ENCODE measurements around the gene NEURL2. TPM values are rescaled to one million over a fixed set of nuclear protein-coding genes. Genes with fewer than 3 reads are reported as not detected.

Gene NEURL2
- total and polyA plus RNA-seq, 10 of the 15 experiments (the other 5 are each of a cell fraction or from before 2014, with no cell fraction given) = 0.53 to 7.0 (median 2.7) TPM

DNA sequence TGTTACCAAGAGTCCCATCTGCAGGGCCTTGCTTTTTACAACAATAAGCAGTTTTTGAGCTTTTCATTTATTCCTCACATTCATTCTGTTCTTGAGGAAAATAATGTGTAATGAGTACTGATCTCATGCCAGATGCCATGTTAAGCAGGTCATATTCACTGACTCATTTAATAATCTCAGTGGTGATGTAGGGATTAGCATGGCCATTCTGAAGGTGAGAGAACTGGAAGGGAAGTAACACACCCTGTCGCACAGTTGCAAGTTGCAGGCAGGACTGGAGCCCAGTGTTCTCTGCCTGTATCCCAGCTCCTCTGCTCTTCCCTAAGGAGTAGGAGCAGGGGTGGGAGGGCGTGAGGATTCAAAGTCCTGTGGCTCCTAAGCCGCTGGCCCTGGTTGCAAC is 49.0 kb upstream of the NEURL2 start (continued):
- TF ChIP-seq ATF3 (IDR thresholded peaks at IDR 0.05; ENCODE audit: borderline replicate concordance, extremely low read depth, low read depth, low read length) (no peak), RCOR1 (conservative IDR thresholded peaks at IDR 0.05; ENCODE audit: low read depth, low read length) (no peak)

DNA sequence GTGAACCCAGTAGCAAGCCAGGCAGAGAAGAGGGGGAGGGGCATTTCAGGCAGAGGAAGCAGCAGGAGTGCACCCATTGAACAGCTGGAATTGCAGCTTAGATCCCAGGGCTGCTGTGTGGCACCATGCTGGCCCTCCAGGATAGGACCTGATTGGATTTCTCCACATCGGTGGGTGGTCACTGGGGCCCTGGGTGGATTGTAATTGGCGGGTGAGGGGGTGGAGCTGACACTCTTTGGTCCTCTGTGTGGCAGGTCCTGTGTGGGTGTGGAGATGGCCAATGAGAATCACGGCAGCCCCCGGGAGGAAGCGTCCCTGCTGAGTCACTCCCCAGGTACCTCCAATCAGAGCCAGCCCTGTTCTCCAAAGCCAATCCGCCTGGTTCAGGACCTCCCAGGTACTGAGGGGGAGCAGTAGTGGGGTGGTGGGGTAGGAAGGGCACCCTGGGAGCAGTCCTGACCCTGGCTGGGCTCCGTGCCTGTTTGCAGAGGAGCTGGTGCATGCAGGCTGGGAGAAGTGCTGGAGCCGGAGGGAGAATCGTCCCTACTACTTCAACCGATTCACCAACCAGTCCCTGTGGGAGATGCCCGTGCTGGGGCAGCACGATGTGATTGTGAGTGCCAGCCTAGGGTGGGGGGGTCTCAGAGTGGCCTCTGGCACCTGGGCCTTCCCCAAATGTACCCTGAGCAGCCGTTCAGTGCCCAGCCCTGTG is 47.9 kb upstream of the NEURL2 start:
- peaks cover 18% of the 10 kb centered on the region for H3K79me2 ChIP-seq (ENCODE audit: control insufficient read depth, insufficient read depth, low read length)
- H3K27me3 ChIP-seq (replicated peaks in 1 of 2; ENCODE audit: control insufficient read depth in 2 of 2, insufficient read depth in 2 of 2, low read length in 1 of 2) = no peaks in the 10 kb centered on the region
- DNase-seq (ENCODE audit: low read depth, low spot score) (no peak), ATAC-seq (no peak), FAIRE-seq (no peak)
- peaks cover 22 to 26% of the 10 kb centered on the region in 2 experiments for H3K36me3 ChIP-seq (ENCODE audit: control insufficient read depth in 2 of 2, insufficient read depth in 2 of 2, low read length in 1 of 2)
- no peaks in the 10 kb centered on the region for H4K20me1 ChIP-seq (ENCODE audit: control insufficient read depth, insufficient read depth)
- ChIA-PET SMC1A (ENCODE audit: uncharacterized antibody, unreplicated experiment) (no interaction called here), CTCF (interaction anchor here (1.7 to 6.5 kb wide), 2 partner anchors 24 to 31 kb away, joined by 6 to 79 read pairs; no protein-coding TSS in a partner anchor), RAD21 (ENCODE audit: unreplicated experiment) (no interaction called here), POLR2A (interaction anchor here (1.0 kb wide), 1 partner anchor 20 kb away, joined by 3 read pairs; no protein-coding TSS in a partner anchor)
- intact Hi-C loops (cut with micrococcal nuclease; ENCODE audit: unreplicated experiment) = no loop called here
- no peak overlapping the region for H3K4me3 ChIP-seq
- no peaks in the 10 kb centered on the region for H3K9me3 ChIP-seq (replicated peaks; ENCODE audit: control insufficient read depth, insufficient read depth, low read length)
- no peak overlapping the region for H3K27ac ChIP-seq (ENCODE audit: control insufficient read depth, insufficient read depth)
- BruUV-seq (replicated peaks) = no TSS peak
- H2AFZ ChIP-seq (ENCODE audit: control insufficient read depth, low read depth, low read length) = no peak overlapping the region
- H3K4me2 ChIP-seq (ENCODE audit: control insufficient read depth, insufficient read depth) = no peak overlapping the region
- H3K4me1 ChIP-seq (ENCODE audit: control insufficient read depth, insufficient read depth, low read length) = no peaks in the 10 kb centered on the region
- H3K9ac ChIP-seq (ENCODE audit: control insufficient read depth, insufficient read depth, low read length) = no peak overlapping the region
- 94% methylated on average over 10 of the region's 13 CpGs for WGBS (ENCODE audit: insufficient coverage, insufficient replicate concordance, low lambda C conversion rate, missing lambda C conversion rate)
- in situ Hi-C loops (cut with MboI) = no loop called here
- TF ChIP-seq IKZF2 (IDR thresholded peaks at IDR 0.05) = no peak
- no peak for TF ChIP-seq CEBPB (IDR thresholded peaks at IDR 0.05; ENCODE audit: borderline replicate concordance in 1 of 2, low read depth in 2 of 2, low read length in 2 of 2)
- no peak for TF ChIP-seq BACH1 (IDR thresholded peaks at IDR 0.05; ENCODE audit: borderline replicate concordance)
- 0 out of 2 replicates have a peak, but pooled peaks have one; percentile 12 for TF ChIP-seq POLR2A (IDR thresholded peaks at IDR 0.05; ENCODE audit: low read depth, low read length)
- no peak for TF ChIP-seq SIN3A (IDR thresholded peaks at IDR 0.05; ENCODE audit: low read depth, low read length)
